MM.1S (cell line): Measurements from ENCODE around the gene HTR3D.
"Not testable (repeated sequence)": the region's sequence is repeated elsewhere in the genome, so short reads cannot be mapped to it uniquely, and the experiment has no call there.

Experiments
- DNase-seq: peaks from one replicate; pipeline ENCODE4 v3.0.0-alpha.2; 2015
- H2AFZ ChIP-seq: fragments of 300-600 bp; sonication (generic); 2 replicates; pipeline ENCODE4 v1.6.0; 2016; ENCODE audit warnings: antibody characterized with exemption, low read length
- H3F3A ChIP-seq: fragments of 300-600 bp; sonication (generic); 2 replicates; pipeline ENCODE4 v1.6.1; 2016; ENCODE audit warnings: mild to moderate bottlenecking, antibody characterized with exemption, low read length, moderate library complexity, mixed read lengths; ENCODE audit not compliant: insufficient read depth
- H3K27ac ChIP-seq: fragments of 300-600 bp; sonication (generic); 2 replicates; pipeline ENCODE4 v1.5.1; 2016; ENCODE audit warnings: mild to moderate bottlenecking, low read length
- H3K27me3 ChIP-seq: fragments of 300-600 bp; sonication (generic); replicated peaks from 2 replicates; pipeline ENCODE4 v1.6.0; 2016; ENCODE audit warnings: low read length; ENCODE audit not compliant: insufficient read depth
- H3K36me3 ChIP-seq: fragments of 300-600 bp; sonication (generic); replicated peaks from 2 replicates; pipeline ENCODE4 v1.6.1; 2016; ENCODE audit warnings: mild to moderate bottlenecking, low read length, mixed read lengths; ENCODE audit not compliant: insufficient read depth
- H3K4me1 ChIP-seq: fragments of 300-600 bp; sonication (generic); 2 replicates; pipeline ENCODE4 v1.6.1; 2016; ENCODE audit warnings: low read length, mixed read lengths
- H3K4me2 ChIP-seq: fragments of 300-600 bp; sonication (generic); 2 replicates; pipeline ENCODE4 v1.6.0; 2016; ENCODE audit warnings: low read depth, low read length
- H3K4me3 ChIP-seq: fragments of 300-600 bp; sonication (generic); 2 replicates; pipeline ENCODE4 v1.5.1; 2016; ENCODE audit warnings: low read length, mixed read lengths
- H3K79me2 ChIP-seq: fragments of 300-600 bp; sonication (generic); 2 replicates; pipeline ENCODE4 v1.6.1; 2016; ENCODE audit warnings: mixed run types, low read length, mixed read lengths
- H3K9ac ChIP-seq: fragments of 300-600 bp; sonication (generic); 2 replicates; pipeline ENCODE4 v1.6.1; 2016; ENCODE audit warnings: low read length, mixed read lengths
- H3K9me2 ChIP-seq: fragments of 300-600 bp; sonication (generic); replicated peaks from 2 replicates; pipeline ENCODE4 v1.6.1; 2016; ENCODE audit warnings: mild to moderate bottlenecking, low read length, mixed read lengths; ENCODE audit not compliant: insufficient read depth
- H3K9me3 ChIP-seq: fragments of 300-600 bp; sonication (generic); replicated peaks from 2 replicates; pipeline ENCODE4 v1.6.1; 2016; ENCODE audit warnings: mild to moderate bottlenecking, low read length, mixed read lengths; ENCODE audit not compliant: insufficient read depth
- H4K20me1 ChIP-seq: fragments of 300-600 bp; sonication (generic); 2 replicates; pipeline ENCODE4 v1.6.1; 2016; ENCODE audit warnings: mild to moderate bottlenecking, low read length, moderate library complexity, mixed read lengths; ENCODE audit not compliant: insufficient read depth
- CTCF ChIP-seq: fragments of 300-600 bp; sonication (generic); IDR thresholded peaks from 2 replicates; pipeline ENCODE4 v1.5.1; 2016; ENCODE audit warnings: antibody characterized with exemption, low read length, mixed read lengths
- EZH2 ChIP-seq: fragments of 300-600 bp; sonication (generic); optimal IDR thresholded peaks from 2 replicates; pipeline ENCODE3; 2017; ENCODE audit warnings: low read depth, mild to moderate bottlenecking, antibody characterized with exemption, low read length, mixed read lengths
- EZH2phosphoT487 ChIP-seq: fragments of 300-600 bp; sonication (generic); IDR thresholded peaks from 2 replicates; pipeline ENCODE4 v1.6.1; 2018; ENCODE audit warnings: antibody characterized with exemption, low read length

The HTR3D gene

GRCh38 chr3:184029443-184029842, 2.1 kb upstream of the HTR3D start:
- Histone ChIP-seq H3K9me3 (no peaks in the 10 kb centered on the region), H3K36me3 (no peaks in the 10 kb centered on the region), H3K9ac (no peak overlapping the region), H3K4me2 (no peak overlapping the region), H3K4me1 (no peaks in the 10 kb centered on the region), H3K79me2 (no peaks in the 10 kb centered on the region), H3K27me3 (no peaks in the 10 kb centered on the region), H2AFZ (no peak overlapping the region), H3K9me2 (no peaks in the 10 kb centered on the region), H3F3A (no peaks in the 10 kb centered on the region), H3K4me3 (no peak overlapping the region), H3K27ac (no peak overlapping the region), H4K20me1 (no peaks in the 10 kb centered on the region)
- TF ChIP-seq EZH2 = no peak
- no peak for TF ChIP-seq CTCF
- TF ChIP-seq EZH2phosphoT487 = no peak
- DNase-seq = no peak

GRCh38 chr3:184030536-184030935, 1.0 kb upstream of the HTR3D start:
- H2AFZ ChIP-seq = no peak overlapping the region

GRCh38 chr3:184037816-184038215, 6.3 kb downstream of the HTR3D start:
- Histone ChIP-seq H3F3A (no peaks in the 10 kb centered on the region), H3K9ac (no peak overlapping the region), H3K9me2 (no peaks in the 10 kb centered on the region), H3K4me2 (no peak overlapping the region), H3K9me3 (no peaks in the 10 kb centered on the region), H3K36me3 (no peaks in the 10 kb centered on the region), H3K27me3 (no peaks in the 10 kb centered on the region), H4K20me1 (no peaks in the 10 kb centered on the region), H3K79me2 (no peaks in the 10 kb centered on the region), H3K4me1 (no peaks in the 10 kb centered on the region), H2AFZ (no peak overlapping the region), H3K4me3 (no peak overlapping the region), H3K27ac (no peak overlapping the region)
- peak; percentile 31; the same call in 1 of the 2 replicates for TF ChIP-seq CTCF
- TF ChIP-seq EZH2 = no peak
- no peak for TF ChIP-seq EZH2phosphoT487
- DNase-seq = no peak

More at GRCh38 chr3:184030536-184030935, 1.0 kb upstream of the HTR3D start:
- Histone ChIP-seq H3K36me3 (no peaks in the 10 kb centered on the region), H3K9me2 (no peaks in the 10 kb centered on the region), H3K9ac (no peak overlapping the region), H3K9me3 (no peaks in the 10 kb centered on the region), H4K20me1 (no peaks in the 10 kb centered on the region), H3K4me3 (no peak overlapping the region), H3K27me3 (no peaks in the 10 kb centered on the region), H3K79me2 (no peaks in the 10 kb centered on the region), H3K4me2 (no peak overlapping the region), H3K27ac (no peak overlapping the region), H3K4me1 (no peaks in the 10 kb centered on the region), H3F3A (no peaks in the 10 kb centered on the region)
- DNase-seq = no peak
- TF ChIP-seq EZH2phosphoT487 = no peak
- TF ChIP-seq EZH2 = no peak
- TF ChIP-seq CTCF = no peak

- H3K36me3 ChIP-seq, H3K9ac ChIP-seq, H3K4me3 ChIP-seq, H2AFZ ChIP-seq, H3F3A ChIP-seq, H4K20me1 ChIP-seq, H3K27me3 ChIP-seq, H3K27ac ChIP-seq, H3K9me3 ChIP-seq, H3K4me1 ChIP-seq, DNase-seq, H3K4me2 ChIP-seq, H3K79me2 ChIP-seq, H3K9me2 ChIP-seq: not testable (repeated sequence)
Measured at GRCh38 chr3:184038307-184038706, 6.8 kb downstream of the HTR3D start.
